Measurements from ENCODE around the gene IGSF23.
"Not testable (repeated sequence)": the region's sequence is repeated elsewhere in the genome, so short reads cannot be mapped to it uniquely, and the experiment has no call there.

Gene IGSF23

GRCh38 chr19:44614313-44614712 is 950 bp downstream of the IGSF23 start:
- Histone ChIP-seq H3K4me1 (ENCODE audit: control insufficient read depth, insufficient read depth, low read length) (peaks cover 2% of the 10 kb centered on the region), H3K9ac (ENCODE audit: low read length in 2 of 2) (no peak overlapping the region), H3K27ac (ENCODE audit: low read length) (no peak overlapping the region), H3K9me3 (ENCODE audit: control insufficient read depth in 2 of 2, low read length in 2 of 2) (no peaks in the 10 kb centered on the region), H3K4me3 (ENCODE audit: low read length in 2 of 2) (no peak overlapping the region), H3K27me3 (ENCODE audit: control insufficient read depth in 1 of 2, insufficient read depth in 2 of 2, low read length in 2 of 2) (peaks cover 0 to 5% of the 10 kb centered on the region in 2 donors), H3K36me3 (ENCODE audit: control insufficient read depth in 2 of 2, insufficient read depth in 2 of 2, low read length in 2 of 2) (no peaks in the 10 kb centered on the region)

GRCh38 chr19:44615863-44616247 is 2.5 kb downstream of the IGSF23 start:
- Histone ChIP-seq H3K27me3 (ENCODE audit: control insufficient read depth in 1 of 2, insufficient read depth in 2 of 2, low read length in 2 of 2) (peaks cover 0 to 5% of the 10 kb centered on the region in 2 donors), H3K4me3 (ENCODE audit: low read length in 2 of 2) (no peak overlapping the region), H3K4me1 (ENCODE audit: control insufficient read depth, insufficient read depth, low read length) (peaks cover 2% of the 10 kb centered on the region), H3K9ac (ENCODE audit: low read length in 2 of 2) (no peak overlapping the region), H3K9me3 (ENCODE audit: control insufficient read depth in 2 of 2, low read length in 2 of 2) (peaks cover 0 to 3% of the 10 kb centered on the region in 2 donors), H3K36me3 (ENCODE audit: control insufficient read depth in 2 of 2, insufficient read depth in 2 of 2, low read length in 2 of 2) (no peaks in the 10 kb centered on the region), H3K27ac (ENCODE audit: low read length) (no peak overlapping the region)

GRCh38 chr19:44617110-44617880 is 3.9 kb downstream of the IGSF23 start:
- peaks cover 0 to 3% of the 10 kb centered on the region in 2 donors for H3K27me3 ChIP-seq (ENCODE audit: control insufficient read depth in 1 of 2, insufficient read depth in 2 of 2, low read length in 2 of 2)
- no peaks in the 10 kb centered on the region for H3K4me1 ChIP-seq (ENCODE audit: control insufficient read depth, insufficient read depth, low read length)
- H3K9me3 ChIP-seq (ENCODE audit: control insufficient read depth in 2 of 2, low read length in 2 of 2), result peaks cover 0 to 3% of the 10 kb centered on the region in 2 donors
- no peaks in the 10 kb centered on the region for H3K36me3 ChIP-seq (ENCODE audit: control insufficient read depth in 2 of 2, insufficient read depth in 2 of 2, low read length in 2 of 2)
- no peak overlapping the region for H3K4me3 ChIP-seq (ENCODE audit: low read length in 2 of 2)
- H3K27ac ChIP-seq (ENCODE audit: low read length), result no peak overlapping the region
- no peak overlapping the region for H3K9ac ChIP-seq (ENCODE audit: low read length in 2 of 2)

DNA sequence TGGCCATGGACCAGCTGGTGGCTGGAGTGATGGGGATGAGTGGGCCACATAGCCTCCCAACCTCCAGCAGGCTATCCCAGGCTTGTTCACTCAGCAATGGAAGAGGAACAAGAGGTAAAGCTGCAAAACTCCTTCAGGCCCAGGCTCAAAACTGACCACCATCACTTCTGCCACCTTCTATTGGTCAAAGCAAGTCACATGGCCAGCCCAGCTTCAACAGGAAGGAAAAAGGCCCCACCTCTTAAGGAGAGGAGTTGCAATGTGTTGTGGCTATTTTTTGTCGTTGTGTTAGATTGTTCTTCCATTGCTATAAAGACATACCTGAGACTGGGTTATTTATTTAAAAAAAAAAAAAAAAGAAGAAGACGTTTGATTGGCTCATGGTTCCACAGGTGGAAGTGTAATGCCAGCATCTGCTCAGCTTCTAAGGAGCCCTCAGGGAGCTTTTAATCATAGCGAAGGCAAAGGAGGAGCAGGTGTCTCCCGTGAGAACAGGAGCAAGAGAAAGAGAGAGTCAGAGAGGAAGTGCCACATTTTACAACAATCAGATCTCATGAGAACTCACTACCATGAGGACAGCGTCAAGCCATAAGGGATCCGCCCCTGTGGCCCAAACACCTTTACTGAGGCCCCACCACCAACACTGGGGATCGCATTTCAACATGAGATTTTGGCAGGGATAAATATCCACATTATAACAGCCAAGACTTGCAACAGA is 5.4 kb downstream of the IGSF23 start:
- peaks cover 0 to 3% of the 10 kb centered on the region in 2 donors for H3K9me3 ChIP-seq (ENCODE audit: control insufficient read depth in 2 of 2, low read length in 2 of 2)
- H3K4me3 ChIP-seq (ENCODE audit: low read length in 2 of 2), result no peak overlapping the region
- no peak overlapping the region for H3K9ac ChIP-seq (ENCODE audit: low read length in 2 of 2)
- H3K4me1 ChIP-seq (ENCODE audit: control insufficient read depth, insufficient read depth, low read length), result no peaks in the 10 kb centered on the region
- H3K27ac ChIP-seq (ENCODE audit: low read length), result no peak overlapping the region
- H3K36me3 ChIP-seq (ENCODE audit: control insufficient read depth in 2 of 2, insufficient read depth in 2 of 2, low read length in 2 of 2), result no peaks in the 10 kb centered on the region
- no peaks in the 10 kb centered on the region for H3K27me3 ChIP-seq (ENCODE audit: control insufficient read depth in 1 of 2, insufficient read depth in 2 of 2, low read length in 2 of 2)

- H3K4me3 ChIP-seq (ENCODE audit: low read length in 2 of 2), result no peak overlapping the region
- no peaks in the 10 kb centered on the region for H3K36me3 ChIP-seq (ENCODE audit: control insufficient read depth in 2 of 2, insufficient read depth in 2 of 2, low read length in 2 of 2)
- H3K27ac ChIP-seq (ENCODE audit: low read length), result no peak overlapping the region
- H3K9me3 ChIP-seq (ENCODE audit: control insufficient read depth in 2 of 2, low read length in 2 of 2), result peaks cover 0 to 6% of the 10 kb centered on the region in 2 donors
- H3K4me1 ChIP-seq (ENCODE audit: control insufficient read depth, insufficient read depth, low read length), result peaks cover under 1% of the 10 kb centered on the region
- H3K9ac ChIP-seq (ENCODE audit: low read length in 2 of 2), result no peak overlapping the region
- H3K27me3 ChIP-seq (ENCODE audit: control insufficient read depth in 1 of 2, insufficient read depth in 2 of 2, low read length in 2 of 2), result no peaks in the 10 kb centered on the region
Measured at GRCh38 chr19:44620667-44621066, 7.3 kb downstream of the IGSF23 start.

DNA sequence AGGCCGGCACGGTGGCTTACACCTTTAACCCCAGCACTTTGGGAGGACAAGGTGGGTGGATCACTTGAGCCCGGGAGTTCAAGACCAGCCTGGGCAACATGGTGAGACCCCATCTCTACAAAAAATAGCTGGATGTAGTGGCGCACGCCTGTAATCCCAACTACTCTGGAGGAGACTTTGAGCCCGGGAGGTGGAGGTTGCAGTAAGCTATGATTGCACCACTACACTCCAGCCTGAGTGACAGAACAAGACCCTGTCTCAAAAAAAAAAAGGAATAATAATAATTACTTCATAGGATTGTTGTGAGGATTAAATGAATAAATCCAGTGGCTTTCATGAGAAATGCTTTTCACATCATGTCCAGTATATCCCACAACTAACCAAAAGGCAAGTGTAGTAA is 8.0 kb downstream of the IGSF23 start:
- no peak overlapping the region for H3K9ac ChIP-seq (ENCODE audit: low read length in 2 of 2)
- H3K27me3 ChIP-seq (ENCODE audit: control insufficient read depth in 1 of 2, insufficient read depth in 2 of 2, low read length in 2 of 2), result no peaks in the 10 kb centered on the region
- no peak overlapping the region for H3K27ac ChIP-seq (ENCODE audit: low read length)
- peaks cover 5% of the 10 kb centered on the region for H3K4me1 ChIP-seq (ENCODE audit: control insufficient read depth, insufficient read depth, low read length)
- no peak overlapping the region for H3K4me3 ChIP-seq (ENCODE audit: low read length in 2 of 2)
- H3K36me3 ChIP-seq (ENCODE audit: control insufficient read depth in 2 of 2, insufficient read depth in 2 of 2, low read length in 2 of 2), result no peaks in the 10 kb centered on the region
- peaks cover 2 to 6% of the 10 kb centered on the region in 2 donors for H3K9me3 ChIP-seq (ENCODE audit: control insufficient read depth in 2 of 2, low read length in 2 of 2)

GRCh38 chr19:44623080-44623479 is 9.7 kb downstream of the IGSF23 start:
- H3K4me3 ChIP-seq (ENCODE audit: low read length in 2 of 2), result no peak overlapping the region
- peaks cover 5% of the 10 kb centered on the region for H3K4me1 ChIP-seq (ENCODE audit: control insufficient read depth, insufficient read depth, low read length)
- H3K9ac ChIP-seq (ENCODE audit: low read length in 2 of 2), result no peak overlapping the region
- H3K9me3 ChIP-seq (ENCODE audit: control insufficient read depth in 2 of 2, low read length in 2 of 2), result peaks cover 3 to 6% of the 10 kb centered on the region in 2 donors
- no peaks in the 10 kb centered on the region for H3K27me3 ChIP-seq (ENCODE audit: control insufficient read depth in 1 of 2, insufficient read depth in 2 of 2, low read length in 2 of 2)
- H3K27ac ChIP-seq (ENCODE audit: low read length), result no peak overlapping the region
- no peaks in the 10 kb centered on the region for H3K36me3 ChIP-seq (ENCODE audit: control insufficient read depth in 2 of 2, insufficient read depth in 2 of 2, low read length in 2 of 2)

DNA sequence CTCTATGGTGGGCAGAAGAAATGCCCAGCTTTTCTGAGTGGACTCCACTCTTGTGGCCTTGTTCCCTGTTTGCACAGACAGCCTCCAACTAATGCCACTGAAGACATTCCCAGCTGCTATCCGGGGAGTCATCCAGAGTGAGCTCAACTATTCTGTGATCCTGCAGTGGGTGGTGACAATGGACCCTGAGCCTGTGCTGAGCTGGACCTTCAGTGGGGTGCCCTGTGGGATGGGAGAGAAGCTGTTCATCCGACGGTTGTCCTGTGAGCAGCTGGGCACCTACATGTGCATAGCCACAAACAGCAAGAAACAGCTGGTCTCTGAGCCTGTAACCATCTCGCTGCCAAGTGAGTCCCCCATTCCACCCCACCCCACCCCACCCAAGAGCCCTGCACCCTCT is 10.3 kb downstream of the IGSF23 start:
- peaks cover 3 to 6% of the 10 kb centered on the region in 2 donors for H3K9me3 ChIP-seq (ENCODE audit: control insufficient read depth in 2 of 2, low read length in 2 of 2)
- H3K27ac ChIP-seq (ENCODE audit: low read length), result no peak overlapping the region
- no peak overlapping the region for H3K9ac ChIP-seq (ENCODE audit: low read length in 2 of 2)
- H3K36me3 ChIP-seq (ENCODE audit: control insufficient read depth in 2 of 2, insufficient read depth in 2 of 2, low read length in 2 of 2), result no peaks in the 10 kb centered on the region
- no peaks in the 10 kb centered on the region for H3K27me3 ChIP-seq (ENCODE audit: control insufficient read depth in 1 of 2, insufficient read depth in 2 of 2, low read length in 2 of 2)
- peaks cover 5% of the 10 kb centered on the region for H3K4me1 ChIP-seq (ENCODE audit: control insufficient read depth, insufficient read depth, low read length)
- H3K4me3 ChIP-seq (ENCODE audit: low read length in 2 of 2), result no peak overlapping the region

DNA sequence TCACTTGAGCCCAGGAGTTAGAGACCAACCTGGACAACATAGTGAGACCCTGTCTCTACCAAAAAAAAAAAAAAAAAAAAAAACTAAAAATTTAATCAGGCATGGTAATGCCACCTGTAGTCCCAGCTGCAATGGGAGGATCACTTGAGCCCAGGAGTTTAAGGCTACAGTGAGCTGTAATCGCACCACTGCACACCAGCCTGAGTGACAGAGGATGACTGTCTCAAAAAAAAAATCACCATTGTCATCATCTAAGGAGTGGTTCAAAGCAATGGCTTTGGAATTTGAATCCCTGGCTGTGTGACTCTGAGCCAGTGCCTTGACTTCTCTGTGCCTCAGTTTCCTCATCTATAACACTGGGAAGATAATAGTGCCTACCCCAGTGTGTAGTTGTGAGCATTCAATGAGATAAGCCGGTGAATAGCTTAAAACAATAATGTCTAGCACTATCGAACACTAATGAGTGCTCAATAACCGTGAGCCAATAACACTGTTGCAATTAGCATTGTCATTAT is 11.5 kb downstream of the IGSF23 start:
- H3K4me3 ChIP-seq (ENCODE audit: low read length in 2 of 2), result no peak overlapping the region
- H3K9me3 ChIP-seq (ENCODE audit: control insufficient read depth in 2 of 2, low read length in 2 of 2), result peaks cover 3% of the 10 kb centered on the region in 2 donors
- no peak overlapping the region for H3K27ac ChIP-seq (ENCODE audit: low read length)
- peaks cover 5% of the 10 kb centered on the region for H3K4me1 ChIP-seq (ENCODE audit: control insufficient read depth, insufficient read depth, low read length)
- H3K36me3 ChIP-seq (ENCODE audit: control insufficient read depth in 2 of 2, insufficient read depth in 2 of 2, low read length in 2 of 2), result no peaks in the 10 kb centered on the region
- no peaks in the 10 kb centered on the region for H3K27me3 ChIP-seq (ENCODE audit: control insufficient read depth in 1 of 2, insufficient read depth in 2 of 2, low read length in 2 of 2)
- H3K9ac ChIP-seq (ENCODE audit: low read length in 2 of 2), result no peak overlapping the region

DNA sequence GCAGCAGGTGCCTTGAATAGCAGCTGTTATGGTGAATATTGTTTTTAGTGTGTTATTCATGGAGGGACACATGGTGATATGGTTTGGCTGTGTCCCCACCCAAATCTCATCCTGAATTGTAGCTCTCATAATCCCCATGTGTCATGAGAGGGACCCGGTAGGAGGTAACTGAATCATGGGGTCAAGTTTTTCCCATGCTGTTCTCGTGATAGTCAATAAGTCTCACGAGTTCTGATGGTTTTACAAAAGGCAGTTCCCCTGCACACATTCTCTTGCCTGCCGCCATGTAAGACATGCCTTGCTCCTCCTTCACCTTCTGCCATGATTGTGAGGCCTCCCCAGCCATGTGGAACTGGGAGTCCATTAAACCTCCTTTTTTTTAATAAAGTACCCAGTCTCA is 12.3 kb downstream of the IGSF23 start:
- not testable (repeated sequence) for H3K4me3 ChIP-seq (ENCODE audit: low read length in 2 of 2); H3K27ac ChIP-seq (ENCODE audit: low read length); H3K9ac ChIP-seq (ENCODE audit: low read length in 2 of 2); H3K27me3 ChIP-seq (ENCODE audit: control insufficient read depth in 1 of 2, insufficient read depth in 2 of 2, low read length in 2 of 2); H3K9me3 ChIP-seq (ENCODE audit: control insufficient read depth in 2 of 2, low read length in 2 of 2); H3K36me3 ChIP-seq (ENCODE audit: control insufficient read depth in 2 of 2, insufficient read depth in 2 of 2, low read length in 2 of 2); H3K4me1 ChIP-seq (ENCODE audit: control insufficient read depth, insufficient read depth, low read length)

All from stomach smooth muscle (tissue), 2 donors.